K562 (cell line): Measurements from ENCODE around the gene BCL7B.

Experiments used
- CTCF ChIP-seq, 3 experiments: IDR thresholded peaks in 2 of 3; conservative IDR thresholded peaks in 1 of 3; 2 replicates each; pipeline ENCODE4 v1.5.1; 2011 to 2012; ENCODE audit warnings: low read length in 3 of 3, mild to moderate bottlenecking in 3 of 3, control low read depth in 2 of 3, improper control_type of control experiment in 1 of 3, inconsistent platforms in 1 of 3, low read depth in 1 of 3, mixed read lengths in 1 of 3, moderate library complexity in 1 of 3; ENCODE audit not compliant: insufficient read depth in 2 of 3
- EP300 ChIP-seq: IDR thresholded peaks from 2 replicates; pipeline ENCODE4 v1.6.1; 2012; ENCODE audit warnings: low read length, improper control_type of control experiment
- MTA1 ChIP-seq: fragments of 450-650 bp; IDR thresholded peaks from 2 replicates; pipeline ENCODE4 v1.6.1; 2017; ENCODE audit warnings: borderline replicate concordance
- MYNN ChIP-seq, 2 experiments: sonication (generic); formaldehyde crosslinking in 1 of 2; IDR thresholded peaks; 2 replicates each; pipeline versions ENCODE4 v1.5.0 to v1.6.1; 2016 to 2020; ENCODE audit warnings: antibody characterized with exemption in 1 of 2, missing genetic modification reagents in 1 of 2
- POLR2AphosphoS5 ChIP-seq: IDR thresholded peaks from 2 replicates; pipeline ENCODE4 v1.6.1; 2011; ENCODE audit warnings: mild to moderate bottlenecking, low read depth, low read length, moderate library complexity; ENCODE audit not compliant: control insufficient read depth, insufficient read depth
- USF2 ChIP-seq: sonication (generic); formaldehyde crosslinking; IDR thresholded peaks from 2 replicates; pipeline ENCODE4 v1.5.0; 2020; ENCODE audit warnings: missing genetic modification reagents

- TF ChIP-seq EP300: no peak
- no peak for TF ChIP-seq USF2 (CRISPR knock-in tag)
- no peak for TF ChIP-seq MYNN (IDR thresholded peaks at IDR 0.05)
- no peak for TF ChIP-seq MYNN (CRISPR knock-in tag; IDR thresholded peaks at IDR 0.05)
- no peak for TF ChIP-seq CTCF (IDR thresholded peaks at IDR 0.05 in 2 of 3, conservative IDR thresholded peaks at IDR 0.05 in 1 of 3; ENCODE audit: insufficient read depth in 2 of 3, low read depth in 1 of 3, low read length in 3 of 3)
- TF ChIP-seq POLR2AphosphoS5: no peak
- TF ChIP-seq MTA1: no peak
These were observed 67.5 kb downstream of the BCL7B start for GRCh38 chr7:73489976-73490375.
